ENCODE data around the gene RPS23.

Gene RPS23

DNA sequence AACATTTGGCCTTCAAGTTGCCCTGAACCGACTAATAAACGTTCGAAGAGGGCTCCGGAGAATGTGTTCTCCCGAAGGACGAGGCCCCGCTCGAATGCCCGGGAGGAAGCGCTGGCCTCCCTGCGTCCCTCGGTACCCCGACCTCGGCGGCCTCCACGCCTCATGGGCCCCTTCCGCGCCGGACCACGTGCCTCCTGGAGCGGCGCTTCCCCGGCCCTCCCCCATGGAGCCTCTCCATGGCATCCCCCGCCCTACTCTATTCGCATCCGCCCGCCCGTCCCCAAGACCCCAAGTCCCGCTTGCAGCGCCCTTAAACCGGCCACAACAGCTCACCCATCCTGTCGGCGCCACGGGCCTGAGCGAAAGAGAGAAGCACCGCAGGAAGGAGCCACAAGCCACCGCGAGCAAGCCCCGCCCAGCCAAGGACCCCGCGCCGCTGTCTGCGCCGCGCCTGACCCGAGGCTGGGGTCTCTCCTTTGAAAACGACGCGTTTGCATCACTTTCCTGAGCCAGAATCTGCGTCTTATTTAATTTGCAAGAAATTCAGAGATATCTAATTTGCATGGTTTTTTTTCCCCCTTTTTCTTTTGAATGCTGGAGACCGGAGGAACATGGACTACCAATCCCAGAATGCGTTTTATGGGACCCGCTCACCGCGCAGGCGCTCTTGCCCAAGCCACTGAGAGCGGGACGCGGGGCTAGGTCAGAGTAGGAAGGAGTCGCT, at the start of gene RPS23:
TSS of gene RPS23 (minus strand) at position 368 of the 724 bp plus-strand sequence. CDS start at position 337, 31 bp downstream.
- peak; percentile 88 for DNase-seq (ENCODE audit: low spot score)

- DNase-seq (ENCODE audit: low spot score): no peak
Observed at GRCh38 chr5:82327941-82328340, 49.8 kb upstream of the RPS23 start.

- DNase-seq (ENCODE audit: low spot score): no peak
Observed at GRCh38 chr5:82325996-82326395, 47.8 kb upstream of the RPS23 start.

- no peak for DNase-seq (ENCODE audit: low spot score)
Observed at GRCh38 chr5:82325155-82325554, 47.0 kb upstream of the RPS23 start.

- DNase-seq (ENCODE audit: low spot score): no peak
Observed at GRCh38 chr5:82320966-82321365, 42.8 kb upstream of the RPS23 start.

DNA sequence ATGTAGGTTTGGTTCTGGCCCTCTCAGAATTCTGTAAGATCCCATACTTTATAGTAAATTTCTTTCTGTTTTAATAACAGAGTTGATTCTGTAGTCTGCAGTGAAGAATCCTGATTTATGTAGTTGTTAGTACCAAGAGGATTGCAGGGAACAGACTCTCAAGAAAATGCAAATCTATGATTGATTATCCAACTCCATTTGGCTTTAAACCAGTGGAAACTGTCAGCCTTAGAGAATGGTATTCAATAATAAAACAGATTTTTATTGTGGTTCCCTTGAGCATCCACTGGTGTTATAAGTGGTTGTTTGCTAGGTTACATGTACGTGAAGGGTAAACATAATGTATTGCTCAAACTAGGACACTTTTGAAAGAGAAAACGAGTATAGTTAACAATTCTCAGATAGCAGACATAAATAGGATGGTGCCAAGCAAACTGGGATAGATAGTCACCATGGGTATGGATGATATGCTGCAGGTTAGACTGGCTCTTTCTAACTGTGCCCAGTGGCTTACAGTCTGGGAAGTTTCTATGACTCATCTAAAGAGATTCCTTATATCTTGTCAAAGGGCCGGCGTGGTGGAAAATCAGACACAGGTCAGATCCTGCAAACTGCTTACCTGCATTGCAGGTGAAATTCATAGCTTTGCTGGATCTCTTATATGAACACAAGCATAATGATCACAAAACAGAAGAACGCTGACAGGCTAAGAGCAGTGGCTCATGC, 41.7 kb upstream of the RPS23 start:
- no peak for DNase-seq (ENCODE audit: low spot score)

DNA sequence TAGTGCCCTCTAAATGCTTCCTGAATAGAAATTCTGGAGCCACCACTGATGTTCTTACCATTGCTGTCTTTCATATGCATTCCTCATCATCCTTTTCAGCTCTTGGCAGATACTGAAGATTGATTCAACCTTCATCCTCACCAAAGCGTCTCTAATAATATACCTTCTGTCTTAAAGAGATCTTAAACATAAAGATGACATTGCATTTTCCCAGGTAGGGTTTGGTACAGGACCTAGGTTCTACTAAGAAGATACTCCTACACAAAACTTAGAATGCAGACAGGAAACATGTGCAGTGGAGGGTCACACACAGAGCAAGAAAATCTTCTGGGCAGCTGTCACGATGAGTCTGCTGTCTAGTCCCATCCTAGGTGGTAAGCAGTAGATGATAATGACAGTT, 41.0 kb upstream of the RPS23 start:
- DNase-seq (ENCODE audit: low spot score): no peak

- DNase-seq (ENCODE audit: low spot score): no peak
Observed at GRCh38 chr5:82314964-82315758, 37.0 kb upstream of the RPS23 start.

DNA sequence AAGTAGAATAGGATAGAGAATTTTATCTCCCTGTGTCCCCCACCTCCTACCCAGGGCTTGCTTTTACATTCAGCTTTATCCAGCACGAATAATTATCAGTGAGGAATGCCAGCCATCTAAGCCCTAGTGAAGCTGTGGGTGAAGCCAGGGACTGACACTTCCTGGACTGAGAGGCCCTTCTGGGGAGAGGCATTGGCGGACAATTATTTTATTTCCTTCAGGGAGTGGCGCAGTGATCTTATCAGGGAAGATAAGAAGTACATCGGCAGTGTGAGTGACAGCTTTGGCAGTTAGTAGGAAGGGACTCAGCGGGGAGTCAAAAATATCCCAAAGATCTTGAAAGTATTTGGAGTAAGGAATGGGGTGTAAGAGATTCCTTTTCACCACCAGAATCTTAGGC, 34.9 kb upstream of the RPS23 start:
- no peak for DNase-seq (ENCODE audit: low spot score)

- DNase-seq (ENCODE audit: low spot score): peak; percentile 26
Observed at GRCh38 chr5:82312373-82312856, 34.3 kb upstream of the RPS23 start.

DNA sequence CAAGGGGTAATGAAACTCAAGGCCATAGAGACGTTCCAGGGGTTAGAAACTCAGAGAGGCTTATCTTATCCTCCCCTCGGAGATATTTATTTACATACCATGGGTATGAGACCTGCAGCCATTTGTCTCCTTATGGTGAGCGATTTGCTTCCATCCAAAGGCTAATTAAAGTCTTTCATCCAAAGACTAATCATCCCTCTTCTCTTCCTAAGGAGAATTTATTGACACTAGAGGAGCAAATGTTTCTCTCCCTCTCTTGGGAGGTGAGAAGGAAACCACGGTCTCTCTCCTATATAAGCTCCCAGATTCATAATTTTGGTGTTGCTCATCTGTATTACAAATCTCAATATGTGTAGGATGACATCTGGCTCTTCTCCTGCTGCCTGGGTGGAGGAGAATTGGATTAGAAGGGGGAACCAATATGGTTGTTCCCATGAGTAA, 31.0 kb upstream of the RPS23 start:
- DNase-seq (ENCODE audit: low spot score): no peak

DNA sequence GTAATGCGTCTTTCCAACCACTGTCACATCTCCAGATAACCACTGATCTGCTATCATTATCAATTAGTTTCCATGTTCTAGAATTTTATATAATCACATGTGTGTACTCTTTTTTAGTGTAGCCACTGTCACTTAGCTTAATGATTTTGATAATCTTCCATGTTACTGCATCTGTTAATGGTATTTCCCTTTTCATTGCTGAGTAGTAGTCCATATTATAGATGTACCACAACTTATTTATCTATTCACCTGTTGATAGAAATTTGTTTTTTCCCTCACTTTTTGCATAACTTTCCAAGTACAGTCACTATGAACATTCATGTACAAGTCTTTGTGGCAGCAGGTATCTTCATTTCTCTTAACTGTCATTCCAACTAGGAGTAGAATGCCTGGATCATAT, 30.3 kb upstream of the RPS23 start:
- DNase-seq (ENCODE audit: low spot score): no peak

GRCh38 chr5:82307451-82307850, 29.3 kb upstream of the RPS23 start:
- no peak for DNase-seq (ENCODE audit: low spot score)

GRCh38 chr5:82306151-82306550, 28.0 kb upstream of the RPS23 start:
- no peak for DNase-seq (ENCODE audit: low spot score)

DNA sequence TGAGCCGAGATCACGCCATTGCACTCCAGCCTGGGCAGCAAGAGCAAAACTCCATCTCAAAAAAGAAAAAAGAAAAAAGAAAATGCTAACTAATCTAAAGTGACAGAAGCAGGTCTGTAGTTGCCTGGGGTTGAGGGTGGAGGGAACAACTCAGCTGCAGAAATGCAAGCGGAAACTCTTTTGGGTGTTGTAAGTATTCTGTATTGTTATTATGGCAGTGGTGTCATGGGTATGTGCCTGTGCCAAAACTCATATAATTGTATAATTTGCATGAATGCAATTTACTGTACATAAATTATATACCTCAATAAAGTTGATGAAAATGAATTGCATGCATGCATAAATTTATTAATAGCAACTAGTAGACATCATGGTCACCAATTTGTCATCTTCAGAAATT, 23.0 kb upstream of the RPS23 start:
- DNase-seq (ENCODE audit: low spot score): no peak

DNA sequence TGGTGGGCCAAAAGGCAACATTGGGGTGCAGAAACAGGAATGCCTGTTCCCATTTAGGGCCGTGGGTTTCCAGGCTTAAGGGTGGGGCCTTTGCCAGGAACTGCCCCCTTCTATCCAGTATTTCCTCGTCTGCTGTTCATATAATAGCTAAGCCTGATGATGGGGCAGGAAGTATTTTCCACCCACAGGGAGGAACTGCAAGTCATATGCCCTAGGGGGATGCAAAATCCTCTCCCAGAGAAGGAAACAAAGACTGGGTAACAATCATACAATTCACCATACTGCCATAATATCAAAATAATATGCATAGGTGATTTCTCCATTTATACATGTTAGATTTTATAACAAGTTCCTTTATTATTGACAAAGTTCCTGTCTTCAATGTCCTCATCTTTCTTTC, 20.5 kb upstream of the RPS23 start:
- DNase-seq (ENCODE audit: low spot score): no peak

DNA sequence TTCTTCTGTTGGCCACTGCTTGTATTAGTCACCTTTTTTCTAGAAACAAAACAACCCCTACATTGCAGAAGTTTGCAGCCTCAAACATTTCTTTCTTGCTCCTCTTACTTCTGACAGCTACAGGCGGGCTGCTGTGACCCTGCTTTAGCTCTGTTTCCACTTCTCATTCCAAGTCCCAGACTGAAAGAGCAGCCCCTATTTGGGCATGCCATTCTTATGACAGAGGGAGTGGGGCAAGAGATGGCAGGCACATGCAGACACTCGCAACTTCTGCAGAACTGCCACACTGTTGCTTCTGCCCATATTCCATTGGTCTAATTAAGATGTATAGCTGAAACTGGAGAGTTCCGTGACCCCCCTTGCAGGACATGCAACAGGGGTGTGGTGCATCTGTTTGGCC, 19.6 kb upstream of the RPS23 start:
- DNase-seq (ENCODE audit: low spot score): no peak

DNA sequence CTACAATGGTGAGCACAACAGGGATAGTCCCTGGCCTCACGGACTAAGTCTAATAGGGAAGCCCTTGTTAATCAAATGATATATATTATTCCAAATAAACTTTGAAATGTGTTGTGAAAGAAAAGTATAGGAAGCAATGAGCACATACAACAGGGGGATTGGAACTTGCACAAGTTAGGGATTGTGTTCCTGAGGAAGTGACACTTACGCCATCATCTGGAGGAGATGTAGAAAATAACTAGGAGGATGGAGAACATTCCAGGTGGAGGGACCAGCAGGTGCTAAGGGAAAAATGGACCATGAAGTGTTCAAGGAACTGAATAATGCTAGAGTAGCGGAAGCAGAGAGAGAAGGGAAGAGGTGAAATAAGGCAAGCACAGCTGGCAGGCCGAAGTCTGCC, 18.8 kb upstream of the RPS23 start:
- no peak for DNase-seq (ENCODE audit: low spot score)

- DNase-seq (ENCODE audit: low spot score): no peak
Observed at GRCh38 chr5:82295959-82296531, 17.9 kb upstream of the RPS23 start.

- no peak for DNase-seq (ENCODE audit: low spot score)
Observed at GRCh38 chr5:82295144-82295543, 17.0 kb upstream of the RPS23 start.

DNA sequence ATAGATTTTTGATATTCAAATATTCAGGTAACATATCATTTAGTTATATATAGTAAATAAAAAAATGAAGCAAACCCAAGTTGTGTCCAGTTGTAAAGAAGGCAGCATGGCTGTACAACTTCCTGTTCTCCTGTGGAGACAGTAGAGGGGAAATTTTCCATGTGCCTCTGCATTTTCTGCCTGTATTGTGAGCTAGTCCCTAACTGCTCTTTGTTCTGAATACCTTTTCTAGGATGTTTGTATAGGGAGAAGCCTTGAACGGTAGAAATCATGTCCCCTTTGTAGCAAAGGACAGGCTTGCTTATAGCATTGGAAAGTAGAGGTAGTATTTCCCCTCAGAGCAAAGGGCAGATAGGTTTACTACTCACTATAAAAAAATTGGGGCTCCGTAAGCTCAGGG, 13.3 kb upstream of the RPS23 start:
- DNase-seq (ENCODE audit: low spot score): no peak

DNA sequence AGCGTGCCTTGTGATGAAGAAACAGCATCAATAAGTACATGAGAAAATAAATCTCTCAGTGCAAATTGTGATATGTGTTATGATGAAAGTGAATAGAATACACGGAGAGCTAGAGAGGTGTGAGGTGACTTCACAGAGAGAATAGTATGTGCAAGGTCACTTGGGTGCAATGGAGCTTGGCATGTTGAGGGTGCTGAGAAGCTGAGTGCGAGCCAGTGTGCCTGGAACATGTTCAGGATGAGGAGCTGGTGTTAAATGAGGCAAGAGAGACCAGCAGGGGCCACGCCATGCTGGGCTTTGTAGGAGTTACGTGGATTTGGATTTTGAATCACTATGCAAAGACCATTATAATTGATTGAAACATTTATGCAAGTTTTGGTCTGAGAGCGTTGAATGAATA, 12.8 kb upstream of the RPS23 start:
- no peak for DNase-seq (ENCODE audit: low spot score)
